Activated T-cell treated with anti-CD3 and anti-CD28 coated beads, Interleukin-2, amount 50 U/mL, for 1 hour (primary cell): ENCODE results near the gene SIVA1.

ENCODE experiments used
- DNase-seq: peaks from one replicate; pipeline ENCODE4 v3.0.0-alpha.2; 2020

Gene SIVA1

GRCh38 chr14:104753528-104754212, 723 bp downstream of the SIVA1 start:
- DNase-seq: peak; percentile 36

GRCh38 chr14:104754213-104754851, 1.4 kb downstream of the SIVA1 start:
- no peak for DNase-seq

GRCh38 chr14:104755621-104756020, 2.7 kb downstream of the SIVA1 start:
- DNase-seq: no peak

- DNase-seq: no peak
Measured at GRCh38 chr14:104756477-104757237, 3.7 kb downstream of the SIVA1 start.

GRCh38 chr14:104757238-104757585, 4.3 kb downstream of the SIVA1 start:
- no peak for DNase-seq

- DNase-seq: no peak
Measured at GRCh38 chr14:104757681-104758392, 4.9 kb downstream of the SIVA1 start.

- DNase-seq: no peak
Measured at GRCh38 chr14:104758981-104759969, 6.3 kb downstream of the SIVA1 start.

GRCh38 chr14:104765517-104765916, 12.6 kb downstream of the SIVA1 start:
- no peak for DNase-seq

GRCh38 chr14:104766256-104766862, 13.4 kb downstream of the SIVA1 start:
- DNase-seq: no peak

GRCh38 chr14:104766863-104767633, 14.1 kb downstream of the SIVA1 start:
- no peak for DNase-seq

GRCh38 chr14:104767634-104767918, 14.6 kb downstream of the SIVA1 start:
- DNase-seq: no peak

- peak; percentile 94 for DNase-seq
Measured at GRCh38 chr14:104768437-104769323, 15.7 kb downstream of the SIVA1 start.

- DNase-seq: no peak
Measured at GRCh38 chr14:104769324-104770071, 16.6 kb downstream of the SIVA1 start.

- no peak for DNase-seq
Measured at GRCh38 chr14:104770072-104770579, 17.2 kb downstream of the SIVA1 start.

GRCh38 chr14:104770851-104771272, 17.9 kb downstream of the SIVA1 start:
- no peak for DNase-seq

GRCh38 chr14:104771374-104771773, 18.4 kb downstream of the SIVA1 start:
- DNase-seq: no peak

- DNase-seq: no peak
Measured at GRCh38 chr14:104771918-104772706, 19.2 kb downstream of the SIVA1 start.
